GM10266 (cell line): Measurements from ENCODE around the gene VPS11.

Source experiments
- DNase-seq: peaks from one replicate; pipeline ENCODE4 v3.0.0; 2012; ENCODE audit errors: extremely low spot score
- TF ChIP-seq, protein P1 (sequence below): IDR thresholded peaks from 2 replicates; pipeline ENCODE4 v1.5.1; 2012; ENCODE audit warnings: mild to moderate bottlenecking, low read depth; ENCODE audit not compliant: control insufficient read depth, insufficient read depth; ENCODE audit errors: missing control alignments

The VPS11 gene

DNA sequence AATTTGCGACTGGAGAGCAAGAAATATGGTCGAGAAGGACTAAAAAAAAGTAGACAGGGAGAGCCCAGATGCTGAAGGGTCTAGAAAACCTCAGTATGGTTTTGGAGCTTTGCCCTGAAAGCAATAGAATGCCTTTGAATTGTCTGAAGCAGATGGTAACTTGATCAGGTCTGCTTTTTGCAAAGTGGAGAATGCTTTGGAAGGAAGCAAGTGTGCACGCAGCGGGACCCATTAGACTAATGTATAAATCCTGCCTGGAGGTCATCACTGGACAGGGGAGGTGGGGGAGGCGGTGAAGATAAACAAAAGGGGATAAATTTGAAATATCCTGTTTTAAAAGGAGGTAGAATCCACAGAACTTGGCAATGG is 53.0 kb downstream of the VPS11 start:
- TF ChIP-seq, protein P1, sequence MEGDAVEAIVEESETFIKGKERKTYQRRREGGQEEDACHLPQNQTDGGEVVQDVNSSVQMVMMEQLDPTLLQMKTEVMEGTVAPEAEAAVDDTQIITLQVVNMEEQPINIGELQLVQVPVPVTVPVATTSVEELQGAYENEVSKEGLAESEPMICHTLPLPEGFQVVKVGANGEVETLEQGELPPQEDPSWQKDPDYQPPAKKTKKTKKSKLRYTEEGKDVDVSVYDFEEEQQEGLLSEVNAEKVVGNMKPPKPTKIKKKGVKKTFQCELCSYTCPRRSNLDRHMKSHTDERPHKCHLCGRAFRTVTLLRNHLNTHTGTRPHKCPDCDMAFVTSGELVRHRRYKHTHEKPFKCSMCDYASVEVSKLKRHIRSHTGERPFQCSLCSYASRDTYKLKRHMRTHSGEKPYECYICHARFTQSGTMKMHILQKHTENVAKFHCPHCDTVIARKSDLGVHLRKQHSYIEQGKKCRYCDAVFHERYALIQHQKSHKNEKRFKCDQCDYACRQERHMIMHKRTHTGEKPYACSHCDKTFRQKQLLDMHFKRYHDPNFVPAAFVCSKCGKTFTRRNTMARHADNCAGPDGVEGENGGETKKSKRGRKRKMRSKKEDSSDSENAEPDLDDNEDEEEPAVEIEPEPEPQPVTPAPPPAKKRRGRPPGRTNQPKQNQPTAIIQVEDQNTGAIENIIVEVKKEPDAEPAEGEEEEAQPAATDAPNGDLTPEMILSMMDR: no peak
- DNase-seq: no peak

DNA sequence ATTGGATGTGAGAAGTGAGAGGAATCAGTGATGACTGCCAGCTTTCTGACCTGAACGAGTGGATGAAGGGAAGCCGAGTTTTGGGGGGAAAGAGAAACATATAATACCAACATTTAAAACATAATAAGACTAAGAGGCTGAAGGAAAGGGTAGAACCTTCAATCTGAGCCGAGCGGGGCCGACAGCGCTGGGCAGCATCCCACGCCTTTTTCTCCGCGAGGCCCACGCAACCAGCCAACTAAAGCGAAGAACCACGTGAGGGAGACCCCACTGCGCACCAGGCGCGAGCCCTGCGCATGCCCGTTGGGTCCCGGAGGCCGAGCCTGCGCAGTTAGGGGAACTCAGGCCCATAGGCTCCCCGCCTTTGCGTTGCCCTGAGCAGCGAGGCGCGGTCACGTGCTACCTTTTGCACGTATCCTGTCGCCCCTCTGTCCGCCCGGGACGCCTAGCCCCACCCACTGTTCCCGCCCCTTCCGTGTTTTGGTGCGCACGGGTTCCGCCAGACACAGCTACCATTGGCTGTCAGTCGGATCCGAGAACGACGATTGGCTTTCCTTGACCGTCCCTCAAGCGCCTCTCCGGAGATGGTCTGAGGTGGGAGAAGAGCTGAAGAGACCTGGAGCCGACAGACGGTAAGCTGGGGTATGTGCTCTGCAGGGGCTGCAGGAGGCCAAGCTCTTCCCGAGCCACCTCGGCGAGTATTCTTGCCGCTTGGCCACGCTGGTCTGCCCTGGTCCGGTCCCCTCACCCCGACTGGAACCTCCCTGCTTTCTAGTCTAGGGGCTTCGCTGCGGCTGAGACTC is 53.6 kb downstream of the VPS11 start, which contains the start of gene HINFP:
Gene HINFP, plus strand, starts transcription at position 573 of the 803 bp plus-strand sequence. CDS start 5,365 bp downstream, outside the sequence.
- DNase-seq: peak; percentile 96

DNA sequence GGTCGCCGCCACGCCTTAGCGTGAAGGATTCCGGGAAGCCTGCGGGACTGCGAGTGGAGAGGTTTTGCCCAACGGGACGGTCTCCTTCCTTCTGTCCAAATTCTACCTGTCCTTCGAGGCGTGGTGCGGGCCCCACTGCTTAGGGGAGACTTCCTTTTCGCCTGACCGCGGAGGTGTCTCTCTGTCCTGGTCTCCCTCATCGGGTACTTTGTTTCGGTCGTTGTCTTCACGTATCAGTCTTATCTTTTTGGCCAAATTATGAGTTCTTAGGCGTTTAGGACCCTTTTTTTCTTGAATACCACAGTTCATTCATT is 54.1 kb downstream of the VPS11 start:
- TF ChIP-seq, protein P1: no peak
- peak; percentile 40 for DNase-seq

More for the DNA sequence above, 53.6 kb downstream of the VPS11 start, which contains the start of gene HINFP:
- TF ChIP-seq, protein P1: no peak

DNA sequence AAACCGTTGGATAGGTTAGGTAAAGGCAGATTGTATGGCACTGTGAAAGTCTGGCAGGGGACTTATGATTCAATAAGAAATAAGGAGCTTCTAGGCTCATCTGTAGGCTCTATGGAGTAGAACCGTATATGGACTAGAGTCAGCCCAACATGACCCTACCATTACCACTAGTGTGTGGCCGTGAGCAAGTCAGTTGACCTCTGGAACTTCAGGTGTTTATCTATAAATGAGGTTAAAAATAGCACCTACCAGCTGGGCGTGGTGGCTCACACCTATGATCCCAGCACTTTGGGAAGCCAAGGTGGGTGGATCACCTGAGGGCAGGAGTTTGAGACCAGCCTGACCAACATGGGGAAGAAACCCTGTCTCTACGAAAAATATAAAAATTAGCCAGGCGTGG is 58.2 kb downstream of the VPS11 start:
- TF ChIP-seq, protein P1: no peak
- no peak for DNase-seq

DNA sequence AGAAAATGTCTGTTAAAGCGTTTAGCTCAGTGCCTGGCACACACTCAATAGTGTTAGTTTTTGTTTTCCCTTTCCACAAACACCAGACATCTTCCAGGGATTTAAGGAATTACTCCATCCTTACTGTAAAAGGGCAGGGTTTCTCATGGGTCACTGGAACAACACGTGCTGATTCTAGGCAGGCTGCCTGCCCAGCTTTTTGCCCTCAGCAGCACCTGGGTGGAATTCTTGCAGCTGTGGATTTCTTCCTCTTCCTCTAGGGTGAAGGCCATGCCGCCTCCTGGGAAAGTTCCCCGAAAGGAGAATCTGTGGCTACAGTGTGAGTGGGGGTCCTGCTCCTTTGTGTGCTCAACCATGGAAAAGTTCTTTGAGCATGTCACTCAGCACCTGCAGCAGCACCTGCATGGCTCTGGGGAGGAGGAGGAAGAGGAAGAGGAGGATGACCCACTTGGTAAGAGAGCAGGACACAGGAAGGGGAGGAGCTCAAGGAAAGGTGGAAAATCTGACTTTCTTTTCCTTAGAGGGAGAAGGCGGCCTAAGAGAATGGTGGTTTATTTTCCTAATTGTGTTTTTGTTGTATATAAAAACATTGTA is 59.2 kb downstream of the VPS11 start:
- DNase-seq: no peak
- TF ChIP-seq, protein P1: no peak

DNA sequence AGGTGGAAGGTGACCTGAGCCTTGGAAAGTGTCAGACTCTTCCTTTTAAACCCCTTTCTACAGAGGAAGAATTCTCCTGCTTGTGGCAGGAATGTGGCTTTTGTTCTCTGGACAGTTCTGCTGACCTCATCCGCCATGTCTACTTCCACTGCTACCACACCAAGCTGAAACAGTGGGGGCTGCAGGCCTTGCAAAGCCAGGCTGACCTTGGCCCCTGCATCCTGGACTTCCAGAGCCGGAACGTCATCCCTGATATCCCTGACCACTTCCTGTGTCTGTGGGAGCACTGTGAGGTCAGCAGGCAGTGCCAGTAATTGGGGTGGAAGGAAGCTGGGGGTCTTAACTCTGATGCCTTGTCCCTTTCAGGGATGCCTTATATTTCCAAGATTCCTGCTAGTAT is 63.0 kb downstream of the VPS11 start:
- DNase-seq: no peak
- TF ChIP-seq, protein P1: no peak
